ENCODE data around the gene ABCB11.

GRCh38 chr2:169015943-169016342, 15.2 kb downstream of the ABCB11 start:
- TF ChIP-seq CTCF (IDR thresholded peaks at IDR 0.05) (no peak), POLR2A (IDR thresholded peaks at IDR 0.05) (no peak)
